HepG2 (cell line): ENCODE measurements around the gene GATB. TPM values are rescaled to one million over a fixed set of nuclear protein-coding genes. Genes with fewer than 3 reads are reported as not detected.

Experiments used
- BCL3 ChIP-seq: sonication (generic); formaldehyde crosslinking; IDR thresholded peaks from 2 replicates; pipeline ENCODE4 v1.5.1; 2020; ENCODE audit warnings: mild to moderate bottlenecking, missing genetic modification reagents, moderate library complexity
- GZF1 ChIP-seq: sonication (generic); formaldehyde crosslinking; IDR thresholded peaks from 2 replicates; pipeline ENCODE4 v1.5.1; 2020; ENCODE audit warnings: mild to moderate bottlenecking, missing genetic modification reagents
- MTA1 ChIP-seq: sonication (generic); formaldehyde crosslinking; IDR thresholded peaks from 2 replicates; pipeline ENCODE4 v1.4.0; 2020; ENCODE audit warnings: missing genetic modification reagents, mild to moderate bottlenecking, borderline replicate concordance
- RERE ChIP-seq: IDR thresholded peaks from 2 replicates; pipeline ENCODE4 v1.6.1; 2016; ENCODE audit warnings: low read depth, missing genetic modification reagents, missing compliant biosample characterization
- SALL2 ChIP-seq: sonication (generic); formaldehyde crosslinking; IDR thresholded peaks from 2 replicates; pipeline ENCODE4 v1.8.1; 2023; ENCODE audit warnings: mild to moderate bottlenecking, missing genetic modification reagents, inconsistent platforms
- ZNF383 ChIP-seq: sonication (generic); formaldehyde crosslinking; IDR thresholded peaks from 2 replicates; pipeline ENCODE4 v1.4.0; 2020; ENCODE audit warnings: missing genetic modification reagents, mild to moderate bottlenecking, borderline replicate concordance
- polyA plus RNA-seq, 8 experiments: library from polyadenylated mRNA; depleted of rRNA in 3 of 8; stranded (reverse) in 7 of 8; unstranded in 1 of 8; fragments of >200 nt; fragmentation: Illumina TruSeq in 4 of 8; extraction: Trizol in 4 of 8; gene quantifications; 2 replicates each; pipeline versions ENCODE4 v1.2.1 to v1.2.3, GENCODE V29; 2011 to 2016; ENCODE audit warnings: low read depth in 4 of 8, missing spikeins in 1 of 8, mixed read lengths in 1 of 8; ENCODE audit not compliant: insufficient read depth in 1 of 8
- total RNA-seq, 5 experiments: library from RNA; depleted of rRNA; stranded (reverse); fragments of >200 nt; fragmentation: Illumina TruSeq; extraction: Trizol; gene quantifications; 2 replicates each; pipeline ENCODE4 v1.2.3, GENCODE V29; 2016; ENCODE audit warnings: low read depth in 1 of 5

Gene GATB
- total and polyA plus RNA-seq, 2 of the 13 experiments (the other 11 are each of a cell fraction or from before 2014, with no cell fraction given) = 32.3 to 32.4 TPM

- TF ChIP-seq RERE (CRISPR knock-in tag) (no peak), MTA1 (CRISPR knock-in tag) (no peak), ZNF383 (CRISPR knock-in tag) (no peak), SALL2 (no peak), GZF1 (CRISPR knock-in tag) (no peak), BCL3 (CRISPR knock-in tag) (no peak)
These were observed 69.0 kb downstream of the GATB start (continued) for GRCh38 chr4:151691639-151692442.
